H1 (cell line): ENCODE data around the gene GPC3. TPM values are rescaled to one million over a fixed set of nuclear protein-coding genes. Genes with fewer than 3 reads are reported as not detected.

Experiments
- CTCF ChIA-PET: fragments of 300-600 bp; sonication (Branson Sonifier 250); formaldehyde crosslinking; loops from one replicate; lab custom pipeline; 2021; ENCODE audit not compliant: partially characterized antibody; lab: Charles Lee
- POLR2A ChIA-PET: fragments of 300-600 bp; sonication (Branson Sonifier 250); formaldehyde crosslinking; loops from one replicate; lab custom pipeline; 2021; ENCODE audit warnings: inconsistent platforms; ENCODE audit not compliant: partially characterized antibody; lab: Charles Lee
- DNase-seq, 2 experiments: peaks; one replicate each; pipeline versions ENCODE4 v3.0.0 to v3.0.0-alpha.2; 2010 to 2022; ENCODE audit warnings: low spot score in 2 of 2, low read depth in 1 of 2, mixed read lengths in 1 of 2
- FAIRE-seq: peaks from 2 replicates; lab custom pipeline; 2011; peaks lifted over from hg19 to GRCh38; lab: Jason Lieb, UNC
- H2AFZ ChIP-seq: 2 replicates; pipeline ENCODE4 v1.8.1; 2012; ENCODE audit warnings: low read length, inconsistent platforms
- H2AK5ac ChIP-seq: 2 replicates; pipeline ENCODE4 v1.6.1; 2013; ENCODE audit warnings: low read depth, low read length
- H2BK120ac ChIP-seq: replicated peaks from 2 replicates; pipeline ENCODE3; 2013; ENCODE audit warnings: low read depth, low read length, inconsistent platforms
- H2BK12ac ChIP-seq: 2 replicates; pipeline ENCODE4 v1.6.1; 2013; ENCODE audit warnings: low read depth, low read length
- H2BK15ac ChIP-seq: 2 replicates; pipeline ENCODE4 v1.6.1; 2013; ENCODE audit warnings: low read length
- H2BK20ac ChIP-seq: 2 replicates; pipeline ENCODE4 v1.6.1; 2013; ENCODE audit warnings: low read length
- H2BK5ac ChIP-seq: 2 replicates; pipeline ENCODE4 v1.6.1; 2013; ENCODE audit warnings: low read depth, low read length
- H3K14ac ChIP-seq: 2 replicates; pipeline ENCODE4 v1.6.1; 2013; ENCODE audit warnings: inconsistent platforms; ENCODE audit not compliant: insufficient read length
- H3K18ac ChIP-seq: 2 replicates; pipeline ENCODE4 v1.6.1; 2013; ENCODE audit warnings: low read length; ENCODE audit errors: extremely low read depth
- H3K23ac ChIP-seq: 2 replicates; pipeline ENCODE4 v1.6.1; 2013; ENCODE audit warnings: inconsistent platforms; ENCODE audit not compliant: insufficient read length
- H3K23me2 ChIP-seq: 2 replicates; pipeline ENCODE4 v1.6.1; 2013; ENCODE audit warnings: low read depth, low read length
- H3K27ac ChIP-seq: 2 replicates; pipeline ENCODE4 v1.6.1; 2011; ENCODE audit warnings: low read depth, low read length, inconsistent platforms
- H3K27me3 ChIP-seq, 4 experiments: replicated peaks in 1 of 4; 1 replicate in 1 of 4; 2 replicates in 3 of 4; pipeline versions ENCODE4 v1.6.1 to v1.8.1; 2011 to 2013; ENCODE audit warnings: low read length in 3 of 4, mild to moderate bottlenecking in 3 of 4, inconsistent platforms in 2 of 4, mixed read lengths in 2 of 4, moderate library complexity in 1 of 4; ENCODE audit not compliant: control insufficient read depth in 3 of 4, insufficient read depth in 3 of 4; ENCODE audit errors: extremely low read depth in 1 of 4
- H3K36me3 ChIP-seq, 4 experiments: 2 replicates each; pipeline versions ENCODE4 v1.6.1 to v1.8.1; 2011 to 2013; ENCODE audit warnings: mild to moderate bottlenecking in 4 of 4, low read length in 3 of 4, moderate library complexity in 2 of 4, control low read depth in 1 of 4, inconsistent platforms in 1 of 4; ENCODE audit not compliant: insufficient read depth in 4 of 4, control insufficient read depth in 2 of 4
- H3K4ac ChIP-seq: replicated peaks from 2 replicates; pipeline ENCODE3; 2013; ENCODE audit warnings: low read length, low read depth, mixed read lengths, inconsistent platforms; ENCODE audit not compliant: insufficient read length
- H3K4me1 ChIP-seq, 4 experiments: replicated peaks in 1 of 4; 1 replicate in 1 of 4; 2 replicates in 3 of 4; pipeline versions ENCODE4 v1.6.1 to v1.8.1; 2011 to 2013; ENCODE audit warnings: low read length in 3 of 4, inconsistent platforms in 2 of 4, mixed read lengths in 1 of 4; ENCODE audit not compliant: insufficient read depth in 4 of 4, control insufficient read depth in 3 of 4
- H3K4me2 ChIP-seq, 2 experiments: 2 replicates each; pipeline versions ENCODE4 v1.6.1 to v1.8.1; 2011 to 2013; ENCODE audit warnings: low read depth in 2 of 2, low read length in 2 of 2, control low read depth in 1 of 2, inconsistent platforms in 1 of 2, mild to moderate bottlenecking in 1 of 2; ENCODE audit not compliant: insufficient read depth in 1 of 2
- H3K4me3 ChIP-seq, 4 experiments: fragments of 200-600, 300-600 bp in 1 of 4; sonication (generic), shearing (Covaris generic), sonication (Bioruptor Twin) in 1 of 4; 2 replicates each; pipeline versions ENCODE4 v1.5.1 to v1.8.1; 2011 to 2016; ENCODE audit warnings: low read length in 4 of 4, low read depth in 3 of 4, control low read depth in 2 of 4, inconsistent platforms in 2 of 4, mild to moderate bottlenecking in 2 of 4, mixed read lengths in 1 of 4, moderate library complexity in 1 of 4; ENCODE audit not compliant: insufficient read depth in 2 of 4; ENCODE audit errors: extremely low read depth in 1 of 4
- H3K56ac ChIP-seq: replicated peaks from 2 replicates; pipeline ENCODE3; 2013; ENCODE audit warnings: low read depth, mild to moderate bottlenecking, mixed read lengths, low read length, inconsistent platforms; ENCODE audit not compliant: insufficient read length
- H3K79me1 ChIP-seq: 2 replicates; pipeline ENCODE4 v1.6.1; 2013; ENCODE audit warnings: low read depth, low read length, control low read depth
- H3K79me2 ChIP-seq, 2 experiments: 2 replicates each; pipeline versions ENCODE4 v1.6.1 to v1.8.1; 2012 to 2013; ENCODE audit warnings: low read length in 2 of 2, mild to moderate bottlenecking in 2 of 2, inconsistent platforms in 1 of 2; ENCODE audit not compliant: insufficient read depth in 2 of 2, control insufficient read depth in 1 of 2
- H3K9ac ChIP-seq, 4 experiments: replicated peaks in 1 of 4; 1 replicate in 1 of 4; 2 replicates in 3 of 4; pipeline versions ENCODE4 v1.6.1 to v1.8.1; 2011 to 2013; ENCODE audit warnings: low read depth in 3 of 4, low read length in 3 of 4, control low read depth in 2 of 4, mild to moderate bottlenecking in 2 of 4, moderate library complexity in 2 of 4, inconsistent platforms in 1 of 4; ENCODE audit errors: extremely low read depth in 1 of 4
- H3K9me3 ChIP-seq, 2 experiments: 2 replicates each; pipeline versions ENCODE4 v1.6.1 to v1.8.1; 2012 to 2013; ENCODE audit warnings: mild to moderate bottlenecking in 2 of 2, moderate library complexity in 2 of 2, control low read depth in 1 of 2, inconsistent platforms in 1 of 2, low read depth in 1 of 2, low read length in 1 of 2, mixed read lengths in 1 of 2; ENCODE audit not compliant: insufficient read depth in 2 of 2
- H4K20me1 ChIP-seq, 2 experiments: replicated peaks in 1 of 2; 2 replicates each; pipeline versions ENCODE3 to v1.8.1; 2011 to 2013; ENCODE audit warnings: inconsistent platforms in 2 of 2, low read length in 2 of 2, mild to moderate bottlenecking in 1 of 2; ENCODE audit not compliant: insufficient read depth in 2 of 2, control insufficient read depth in 1 of 2
- H4K5ac ChIP-seq: 2 replicates; pipeline ENCODE4 v1.6.1; 2013; ENCODE audit warnings: low read length, low read depth, mixed read lengths, inconsistent platforms; ENCODE audit not compliant: insufficient read length
- H4K8ac ChIP-seq: 2 replicates; pipeline ENCODE4 v1.8.0; 2013; ENCODE audit warnings: mild to moderate bottlenecking, moderate library complexity, low read length, inconsistent platforms; ENCODE audit not compliant: insufficient read depth; ENCODE audit errors: extremely low read depth
- H4K91ac ChIP-seq: replicated peaks from 2 replicates; pipeline ENCODE3; 2013; ENCODE audit warnings: low read length, mixed read lengths, inconsistent platforms; ENCODE audit not compliant: insufficient read length
- RXRA ChIP-seq: IDR thresholded peaks from 2 replicates; pipeline ENCODE4 v1.6.1; 2011; ENCODE audit warnings: low read depth, mild to moderate bottlenecking, low read length, moderate library complexity; ENCODE audit not compliant: insufficient read depth
- SP4 ChIP-seq: IDR thresholded peaks from 2 replicates; pipeline ENCODE4 v1.6.1; 2012; ENCODE audit warnings: low read length, inconsistent platforms
- SUZ12 ChIP-seq: fragments of 200-600 bp; sonication (generic); IDR thresholded peaks from 2 replicates; pipeline ENCODE4 v1.6.1; 2012; ENCODE audit warnings: mild to moderate bottlenecking, inconsistent platforms, low read length, moderate library complexity, mixed read lengths
- WGBS, 2 experiments: shearing (Covaris generic) in 1 of 2; methylation state at CpG; one replicate each; pipeline versions ENCODE4 v1.1.6 to v1.1.7; 2013 to 2015; ENCODE audit warnings: low lambda C conversion rate in 2 of 2, mixed read lengths in 2 of 2, inconsistent platforms in 1 of 2, low coverage in 1 of 2, missing lambda C conversion rate in 1 of 2; ENCODE audit not compliant: insufficient replicate concordance in 2 of 2, insufficient coverage in 1 of 2, insufficient read length in 1 of 2; ENCODE audit errors: extremely low coverage in 1 of 2, missing lambda C conversion rate in 1 of 2; 5-methylcytosine and 5-hydroxymethylcytosine counted together
- polyA plus RNA-seq, 7 experiments: library from polyadenylated mRNA; depleted of rRNA in 3 of 7; stranded (reverse) in 5 of 7; unstranded in 2 of 7; fragments of >200 nt in 5 of 7; fragments of 200-250 nt in 2 of 7; gene quantifications; 1 replicate in 5 of 7; 2 replicates in 1 of 7; 4 replicates in 1 of 7; pipeline versions ENCODE4 v1.2.1 to v1.2.3, GENCODE V29; 2011 to 2013; ENCODE audit warnings: missing spikeins in 2 of 7, mixed read lengths in 2 of 7
- total RNA-seq: library from RNA; stranded (reverse); fragmentation: NEBNext Ultra II Directional; extraction: Animal tissue kit (Norgen Biotek cat#: 25700); gene quantifications from 2 replicates; pipeline ENCODE4 v1.2.1, GENCODE V29; 2021

GPC3 gene
- total and polyA plus RNA-seq, 2 of the 8 experiments (the other 6 are each of a cell fraction or from before 2014, with no cell fraction given) = 64.8 to 71.9 TPM

DNA sequence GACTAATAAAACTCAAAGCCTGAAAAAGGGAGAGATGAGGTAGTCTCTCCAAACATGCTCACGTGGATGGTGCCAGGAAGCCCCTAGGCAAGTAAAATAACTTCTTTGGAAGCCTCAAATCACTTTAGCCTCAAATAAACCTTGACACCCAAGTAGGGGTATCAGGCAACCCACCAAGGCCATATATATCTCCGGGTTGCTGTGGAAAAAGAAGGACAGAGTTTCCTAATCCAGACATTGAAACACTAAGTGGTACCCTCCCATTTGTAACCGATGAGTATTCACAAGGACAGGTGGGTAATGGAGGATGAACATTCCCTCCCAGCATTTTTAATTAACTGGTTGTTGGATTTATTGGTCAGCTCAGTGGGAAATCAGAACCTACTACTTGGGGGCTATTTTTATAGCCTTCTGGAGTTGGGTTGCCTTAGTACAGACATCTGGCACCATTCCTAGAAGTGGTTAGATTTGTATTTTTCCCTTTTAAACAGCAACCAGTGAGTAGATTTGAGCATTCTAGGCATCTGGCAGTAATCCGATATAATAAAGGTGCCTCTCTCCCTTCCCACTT lies 87.7 kb downstream of the GPC3 start:
- ChIA-PET POLR2A (no interaction called here), CTCF (no interaction called here)
- H2BK20ac ChIP-seq = no peak overlapping the region
- H2BK5ac ChIP-seq = no peak overlapping the region
- FAIRE-seq (no peak), DNase-seq (no peak)
- H2BK12ac ChIP-seq = no peak overlapping the region
- no peak overlapping the region for H3K4me2 ChIP-seq
- no peak overlapping the region for H3K18ac ChIP-seq
- no peak overlapping the region for H2AFZ ChIP-seq
- H3K4me1 ChIP-seq = no peaks in the 10 kb centered on the region
- H3K79me1 ChIP-seq = no peaks in the 10 kb centered on the region
- H3K56ac ChIP-seq = no peak overlapping the region
- H2AK5ac ChIP-seq = no peak overlapping the region
- H3K36me3 ChIP-seq = no peaks in the 10 kb centered on the region
- no peak overlapping the region for H2BK120ac ChIP-seq
- no peak overlapping the region for H4K5ac ChIP-seq
- no peaks in the 10 kb centered on the region for H3K9me3 ChIP-seq
- no peaks in the 10 kb centered on the region for H4K20me1 ChIP-seq
- H3K23me2 ChIP-seq = no peaks in the 10 kb centered on the region
- H2BK15ac ChIP-seq = no peak overlapping the region
- H3K4ac ChIP-seq = no peak overlapping the region
- no peak overlapping the region for H4K8ac ChIP-seq
- no peak overlapping the region for H3K14ac ChIP-seq
- no peak overlapping the region for H4K91ac ChIP-seq
- no peak overlapping the region for H3K4me3 ChIP-seq
- no peaks in the 10 kb centered on the region for H3K79me2 ChIP-seq
- H3K27ac ChIP-seq = no peak overlapping the region
- no peak overlapping the region for H3K23ac ChIP-seq
- H3K27me3 ChIP-seq = no peaks in the 10 kb centered on the region
- WGBS, 2 experiments = 100% methylated on average over 3 of the region's 4 CpGs; no CpG with 5 or more reads in 1 of the 2 experiments
- H3K9ac ChIP-seq = no peak overlapping the region
- TF ChIP-seq SUZ12 (no peak), SP4 (no peak), RXRA (no peak)
